ENCODE results near the gene POLH.

The POLH gene

DNA sequence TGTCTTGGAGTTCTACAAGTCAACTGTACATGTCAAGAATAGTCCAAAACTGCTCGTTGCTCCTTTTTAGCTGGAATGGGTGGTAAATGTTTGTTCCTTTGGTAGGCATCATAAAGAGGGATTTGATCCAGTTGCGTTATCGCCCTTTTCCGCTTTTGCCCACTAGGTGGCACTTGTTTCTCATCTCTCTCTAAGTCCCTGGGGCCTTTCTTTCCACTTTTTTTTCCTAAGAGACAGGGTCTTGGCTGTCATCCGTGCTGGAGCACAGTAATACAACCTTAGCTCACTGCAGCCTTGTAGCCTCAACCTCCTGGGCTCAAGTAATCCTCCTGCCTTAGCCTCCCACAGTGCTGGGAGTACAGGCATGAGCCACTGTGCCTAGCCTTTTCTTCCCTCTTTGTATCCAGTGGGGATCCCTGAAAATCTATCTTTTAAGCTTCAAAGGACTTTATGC is 32.4 kb downstream of the POLH start:
- H3K36me3 ChIP-seq = peaks cover 54% of the 10 kb centered on the region
- H3K4me1 ChIP-seq (ENCODE audit: control insufficient read depth in 1 of 2, insufficient read depth in 1 of 2, low read depth in 1 of 2, low read length in 1 of 2) = peaks cover 0 to 3% of the 10 kb centered on the region in 2 experiments
- H3K9me3 ChIP-seq = no peaks in the 10 kb centered on the region
- no peaks in the 10 kb centered on the region for H3K27me3 ChIP-seq
- no peak overlapping the region for H3K4me3 ChIP-seq (ENCODE audit: low read depth in 1 of 2, low read length in 1 of 2)
- no peak overlapping the region for H3K27ac ChIP-seq
- TF ChIP-seq, protein P1, sequence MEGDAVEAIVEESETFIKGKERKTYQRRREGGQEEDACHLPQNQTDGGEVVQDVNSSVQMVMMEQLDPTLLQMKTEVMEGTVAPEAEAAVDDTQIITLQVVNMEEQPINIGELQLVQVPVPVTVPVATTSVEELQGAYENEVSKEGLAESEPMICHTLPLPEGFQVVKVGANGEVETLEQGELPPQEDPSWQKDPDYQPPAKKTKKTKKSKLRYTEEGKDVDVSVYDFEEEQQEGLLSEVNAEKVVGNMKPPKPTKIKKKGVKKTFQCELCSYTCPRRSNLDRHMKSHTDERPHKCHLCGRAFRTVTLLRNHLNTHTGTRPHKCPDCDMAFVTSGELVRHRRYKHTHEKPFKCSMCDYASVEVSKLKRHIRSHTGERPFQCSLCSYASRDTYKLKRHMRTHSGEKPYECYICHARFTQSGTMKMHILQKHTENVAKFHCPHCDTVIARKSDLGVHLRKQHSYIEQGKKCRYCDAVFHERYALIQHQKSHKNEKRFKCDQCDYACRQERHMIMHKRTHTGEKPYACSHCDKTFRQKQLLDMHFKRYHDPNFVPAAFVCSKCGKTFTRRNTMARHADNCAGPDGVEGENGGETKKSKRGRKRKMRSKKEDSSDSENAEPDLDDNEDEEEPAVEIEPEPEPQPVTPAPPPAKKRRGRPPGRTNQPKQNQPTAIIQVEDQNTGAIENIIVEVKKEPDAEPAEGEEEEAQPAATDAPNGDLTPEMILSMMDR (IDR thresholded peaks at IDR 0.05) = peak; percentile 67

DNA sequence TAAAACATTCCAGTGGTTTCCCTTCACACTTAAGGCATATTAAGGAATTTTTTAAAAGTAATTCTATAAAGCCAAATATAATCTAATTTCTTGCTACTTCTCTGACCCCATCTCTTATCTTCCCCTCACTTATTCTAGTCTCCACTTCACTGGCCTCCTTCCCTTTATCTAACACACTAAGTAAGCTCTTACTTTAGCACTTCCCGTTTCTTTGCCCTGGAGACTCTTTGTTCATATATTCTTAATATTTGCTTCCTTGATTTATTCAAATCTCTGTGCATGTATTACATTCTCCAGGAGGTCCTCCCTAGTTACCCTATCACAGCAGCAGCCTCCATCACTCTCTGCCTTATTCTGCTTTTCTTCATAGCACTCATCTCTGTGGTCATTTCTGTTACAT is 32.8 kb downstream of the POLH start:
- TF ChIP-seq, protein P1 (IDR thresholded peaks at IDR 0.05) = no peak
- H3K27me3 ChIP-seq = no peaks in the 10 kb centered on the region
- no peaks in the 10 kb centered on the region for H3K9me3 ChIP-seq
- H3K4me1 ChIP-seq (ENCODE audit: control insufficient read depth in 1 of 2, insufficient read depth in 1 of 2, low read depth in 1 of 2, low read length in 1 of 2) = peaks cover 0 to 3% of the 10 kb centered on the region in 2 experiments
- H3K4me3 ChIP-seq (ENCODE audit: low read depth in 1 of 2, low read length in 1 of 2) = no peak overlapping the region
- H3K27ac ChIP-seq = no peak overlapping the region
- peaks cover 54% of the 10 kb centered on the region for H3K36me3 ChIP-seq

DNA sequence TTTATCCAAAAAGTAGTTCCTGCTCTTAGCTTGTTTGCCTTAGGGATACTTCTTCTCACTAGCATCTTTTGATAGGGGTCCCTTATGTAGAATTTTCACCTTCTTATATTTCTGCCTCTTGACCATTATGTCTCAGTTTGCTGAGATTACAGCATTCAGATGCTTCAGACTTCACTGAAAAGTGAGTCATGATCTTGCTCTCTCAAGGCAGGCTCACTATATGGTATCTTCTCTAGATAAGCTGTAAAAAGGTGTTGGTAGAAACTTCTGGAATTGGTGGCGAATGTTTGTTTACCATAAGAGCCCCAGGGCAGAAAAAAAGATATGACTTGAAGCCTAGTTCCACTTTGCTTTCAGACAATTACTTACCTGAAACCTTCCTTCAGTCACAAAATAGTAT is 33.4 kb downstream of the POLH start:
- Histone ChIP-seq H3K36me3 (peaks cover 54% of the 10 kb centered on the region), H3K4me1 (ENCODE audit: control insufficient read depth in 1 of 2, insufficient read depth in 1 of 2, low read depth in 1 of 2, low read length in 1 of 2) (peaks cover 0 to 3% of the 10 kb centered on the region in 2 experiments), H3K27ac (no peak overlapping the region), H3K27me3 (no peaks in the 10 kb centered on the region), H3K9me3 (no peaks in the 10 kb centered on the region), H3K4me3 (ENCODE audit: low read depth in 1 of 2, low read length in 1 of 2) (no peak overlapping the region)
- TF ChIP-seq, protein P1 (IDR thresholded peaks at IDR 0.05) = no peak

DNA sequence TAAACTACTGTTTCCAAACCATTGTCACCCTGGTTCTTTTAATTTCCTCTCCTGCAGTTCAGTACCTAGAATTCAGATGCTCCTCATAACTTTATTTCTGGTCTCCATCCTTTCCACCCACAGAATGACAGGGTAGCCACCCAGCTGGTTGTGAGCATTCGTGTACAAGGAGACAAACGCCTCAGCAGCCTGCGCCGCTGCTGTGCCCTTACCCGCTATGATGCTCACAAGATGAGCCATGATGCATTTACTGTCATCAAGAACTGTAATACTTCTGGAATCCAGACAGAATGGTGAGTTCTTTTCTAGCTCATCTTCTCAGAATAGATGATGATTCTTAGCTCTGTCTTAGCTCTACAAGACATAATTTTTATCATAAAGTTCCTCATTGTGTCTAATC is 34.4 kb downstream of the POLH start:
- H3K4me1 ChIP-seq (ENCODE audit: control insufficient read depth in 1 of 2, insufficient read depth in 1 of 2, low read depth in 1 of 2, low read length in 1 of 2) = peaks cover 0 to 3% of the 10 kb centered on the region in 2 experiments
- TF ChIP-seq, protein P1 (IDR thresholded peaks at IDR 0.05) = no peak
- H3K27me3 ChIP-seq = no peaks in the 10 kb centered on the region
- H3K27ac ChIP-seq = no peak overlapping the region
- H3K9me3 ChIP-seq = no peaks in the 10 kb centered on the region
- no peak overlapping the region for H3K4me3 ChIP-seq (ENCODE audit: low read depth in 1 of 2, low read length in 1 of 2)
- peaks cover 51% of the 10 kb centered on the region for H3K36me3 ChIP-seq

DNA sequence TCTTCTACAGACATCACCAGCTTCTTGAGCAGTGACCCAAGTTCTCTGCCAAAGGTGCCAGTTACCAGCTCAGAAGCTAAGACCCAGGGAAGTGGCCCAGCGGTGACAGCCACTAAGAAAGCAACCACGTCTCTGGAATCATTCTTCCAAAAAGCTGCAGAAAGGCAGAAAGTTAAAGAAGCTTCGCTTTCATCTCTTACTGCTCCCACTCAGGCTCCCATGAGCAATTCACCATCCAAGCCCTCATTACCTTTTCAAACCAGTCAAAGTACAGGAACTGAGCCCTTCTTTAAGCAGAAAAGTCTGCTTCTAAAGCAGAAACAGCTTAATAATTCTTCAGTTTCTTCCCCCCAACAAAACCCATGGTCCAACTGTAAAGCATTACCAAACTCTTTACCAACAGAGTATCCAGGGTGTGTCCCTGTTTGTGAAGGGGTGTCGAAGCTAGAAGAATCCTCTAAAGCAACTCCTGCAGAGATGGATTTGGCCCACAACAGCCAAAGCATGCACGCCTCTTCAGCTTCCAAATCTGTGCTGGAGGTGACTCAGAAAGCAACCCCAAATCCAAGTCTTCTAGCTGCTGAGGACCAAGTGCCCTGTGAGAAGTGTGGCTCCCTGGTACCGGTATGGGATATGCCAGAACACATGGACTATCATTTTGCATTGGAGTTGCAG is 37.9 kb downstream of the POLH start:
- no peaks in the 10 kb centered on the region for H3K27me3 ChIP-seq
- no peak overlapping the region for H3K4me3 ChIP-seq (ENCODE audit: low read depth in 1 of 2, low read length in 1 of 2)
- H3K4me1 ChIP-seq (ENCODE audit: control insufficient read depth in 1 of 2, insufficient read depth in 1 of 2, low read depth in 1 of 2, low read length in 1 of 2) = no peaks in the 10 kb centered on the region
- TF ChIP-seq, protein P1 (IDR thresholded peaks at IDR 0.05) = no peak
- H3K36me3 ChIP-seq = peaks cover 55% of the 10 kb centered on the region
- H3K9me3 ChIP-seq = no peaks in the 10 kb centered on the region
- no peak overlapping the region for H3K27ac ChIP-seq

Data from neutrophil (primary cell).